HFF-Myc (cell line): ENCODE measurements around the gene GUCY1A1.

Experiments
- DNase-seq: peaks from one replicate; pipeline ENCODE4 v3.0.0-alpha.2; 2011; ENCODE audit warnings: low read depth; ENCODE audit errors: extremely low read depth
- H3K4me3 ChIP-seq: replicated peaks from 2 replicates; pipeline ENCODE4 v1.5.1; 2011; ENCODE audit warnings: low read depth, mild to moderate bottlenecking, control low read depth, low read length
- TF ChIP-seq, protein P1 (sequence below): IDR thresholded peaks from 2 replicates; pipeline ENCODE4 v1.5.1; 2012; ENCODE audit warnings: mild to moderate bottlenecking, low read depth, low read length, control low read depth; ENCODE audit errors: missing control alignments

GUCY1A1 gene

DNA sequence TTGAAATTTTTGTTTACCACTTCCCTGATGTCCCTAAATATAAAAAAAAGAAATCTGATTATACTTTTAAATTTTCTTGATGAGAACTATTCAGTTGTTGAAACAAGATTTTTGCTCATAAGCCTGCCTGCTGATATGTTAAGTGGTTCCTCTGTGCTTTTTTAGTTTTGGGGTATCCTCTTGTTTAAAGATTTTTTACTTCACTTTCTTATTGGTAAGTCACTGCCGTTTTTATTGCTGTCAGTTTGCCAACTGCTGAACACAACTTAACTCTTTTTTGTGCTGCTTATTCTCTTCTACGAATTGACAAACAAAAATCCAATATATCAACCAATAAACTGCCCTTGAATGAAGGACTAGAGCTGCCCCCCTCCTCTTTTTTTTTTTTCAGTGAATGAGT, 39.5 kb downstream of the GUCY1A1 start:
- no peak overlapping the region for H3K4me3 ChIP-seq
- no peak for DNase-seq
- TF ChIP-seq, protein P1, sequence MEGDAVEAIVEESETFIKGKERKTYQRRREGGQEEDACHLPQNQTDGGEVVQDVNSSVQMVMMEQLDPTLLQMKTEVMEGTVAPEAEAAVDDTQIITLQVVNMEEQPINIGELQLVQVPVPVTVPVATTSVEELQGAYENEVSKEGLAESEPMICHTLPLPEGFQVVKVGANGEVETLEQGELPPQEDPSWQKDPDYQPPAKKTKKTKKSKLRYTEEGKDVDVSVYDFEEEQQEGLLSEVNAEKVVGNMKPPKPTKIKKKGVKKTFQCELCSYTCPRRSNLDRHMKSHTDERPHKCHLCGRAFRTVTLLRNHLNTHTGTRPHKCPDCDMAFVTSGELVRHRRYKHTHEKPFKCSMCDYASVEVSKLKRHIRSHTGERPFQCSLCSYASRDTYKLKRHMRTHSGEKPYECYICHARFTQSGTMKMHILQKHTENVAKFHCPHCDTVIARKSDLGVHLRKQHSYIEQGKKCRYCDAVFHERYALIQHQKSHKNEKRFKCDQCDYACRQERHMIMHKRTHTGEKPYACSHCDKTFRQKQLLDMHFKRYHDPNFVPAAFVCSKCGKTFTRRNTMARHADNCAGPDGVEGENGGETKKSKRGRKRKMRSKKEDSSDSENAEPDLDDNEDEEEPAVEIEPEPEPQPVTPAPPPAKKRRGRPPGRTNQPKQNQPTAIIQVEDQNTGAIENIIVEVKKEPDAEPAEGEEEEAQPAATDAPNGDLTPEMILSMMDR = no peak

DNA sequence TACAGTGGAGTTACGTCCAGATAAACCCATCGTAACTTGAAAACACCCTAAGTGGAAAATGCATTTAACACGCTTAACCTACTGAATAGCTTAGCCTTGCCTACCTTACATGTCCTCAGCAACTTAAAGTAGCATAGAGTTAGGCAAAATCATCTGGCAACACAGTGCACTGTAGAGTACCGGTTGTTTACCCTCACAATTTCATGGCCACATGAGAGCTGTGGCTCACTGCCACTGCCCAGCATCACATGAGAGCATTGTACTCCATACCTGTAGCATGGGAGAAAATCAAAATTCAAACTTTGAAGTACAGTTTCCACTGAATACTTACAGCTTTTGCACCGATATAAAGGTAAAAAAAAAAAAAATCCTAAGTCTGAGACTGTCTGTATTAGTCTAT, 40.6 kb downstream of the GUCY1A1 start:
- TF ChIP-seq, protein P1 = no peak
- DNase-seq = no peak
- H3K4me3 ChIP-seq = no peak overlapping the region

DNA sequence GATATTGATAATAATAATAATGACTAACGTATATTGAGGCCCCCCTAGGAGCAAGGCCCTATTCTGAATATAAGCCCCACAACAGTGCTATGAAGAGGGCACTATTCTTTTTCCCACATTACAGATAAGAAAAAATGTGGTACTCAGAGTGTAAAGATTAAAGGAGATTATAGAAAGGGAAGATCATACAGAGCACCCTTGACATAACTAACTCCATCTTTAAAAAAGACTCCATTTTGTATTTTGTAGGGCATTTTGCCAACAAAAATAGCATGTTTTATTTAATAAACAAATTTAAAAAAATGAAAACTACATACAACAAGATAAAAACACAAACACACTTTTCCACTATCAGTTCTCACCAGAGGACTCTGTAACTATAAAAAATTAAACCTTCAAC, 42.1 kb downstream of the GUCY1A1 start:
- no peak overlapping the region for H3K4me3 ChIP-seq
- DNase-seq = no peak
- TF ChIP-seq, protein P1 = no peak

DNA sequence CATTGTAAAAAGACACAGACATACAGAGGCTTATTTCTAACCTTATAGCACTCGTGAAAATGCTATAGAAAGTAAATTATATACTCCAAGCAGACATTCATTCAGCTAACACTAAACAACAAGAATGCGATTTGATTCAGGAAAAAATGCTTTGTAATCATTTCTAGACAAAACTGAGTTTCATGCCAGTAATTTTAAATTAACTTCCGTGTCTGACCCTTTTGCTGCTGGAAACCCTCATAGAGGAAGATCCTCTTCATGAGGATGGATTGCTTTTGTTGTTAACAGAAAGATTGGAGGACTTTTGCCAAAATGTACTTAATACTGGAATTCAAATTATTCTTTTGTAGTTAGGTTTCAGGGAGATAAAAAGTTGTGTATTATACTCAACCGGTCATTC, 43.3 kb downstream of the GUCY1A1 start:
- TF ChIP-seq, protein P1 = no peak
- DNase-seq = no peak

DNA sequence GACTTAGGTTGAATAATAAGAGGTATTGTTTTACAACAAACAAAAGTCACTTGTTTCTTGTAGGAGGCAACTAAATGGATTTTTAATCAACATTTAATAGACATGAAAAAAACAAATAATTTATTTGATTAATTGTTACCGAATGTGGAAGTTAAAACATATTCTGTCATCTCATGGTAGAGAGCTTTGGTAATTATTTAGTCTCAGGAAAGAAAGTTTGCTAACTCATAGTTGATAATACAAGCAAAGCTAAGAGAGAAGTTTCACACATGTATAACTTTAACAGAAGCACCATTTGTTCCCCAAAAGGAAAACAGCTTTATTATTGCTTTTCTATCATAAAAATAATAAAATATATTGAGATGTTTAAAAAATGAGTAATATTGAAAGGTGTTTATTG, 44.9 kb downstream of the GUCY1A1 start:
- no peak for DNase-seq
- TF ChIP-seq, protein P1 = no peak
- H3K4me3 ChIP-seq = no peak overlapping the region

More for the DNA sequence above, 43.3 kb downstream of the GUCY1A1 start:
- no peak overlapping the region for H3K4me3 ChIP-seq

DNA sequence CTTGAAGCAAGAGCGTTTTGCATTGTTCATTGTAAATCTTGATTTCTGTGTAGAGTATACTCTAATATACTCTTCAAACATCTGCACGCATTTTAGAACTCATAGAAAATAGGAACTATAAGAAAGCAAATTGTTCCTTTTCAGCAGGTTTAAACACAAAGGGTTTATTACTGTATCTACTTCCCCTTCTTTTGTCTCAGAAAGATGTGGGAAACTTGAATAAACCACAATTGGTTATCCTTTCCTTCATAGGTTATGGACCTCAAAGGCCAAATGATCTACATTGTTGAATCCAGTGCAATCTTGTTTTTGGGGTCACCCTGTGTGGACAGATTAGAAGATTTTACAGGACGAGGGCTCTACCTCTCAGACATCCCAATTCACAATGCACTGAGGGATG, 46.2 kb downstream of the GUCY1A1 start:
- no peak overlapping the region for H3K4me3 ChIP-seq
- no peak for DNase-seq
- TF ChIP-seq, protein P1 = no peak

DNA sequence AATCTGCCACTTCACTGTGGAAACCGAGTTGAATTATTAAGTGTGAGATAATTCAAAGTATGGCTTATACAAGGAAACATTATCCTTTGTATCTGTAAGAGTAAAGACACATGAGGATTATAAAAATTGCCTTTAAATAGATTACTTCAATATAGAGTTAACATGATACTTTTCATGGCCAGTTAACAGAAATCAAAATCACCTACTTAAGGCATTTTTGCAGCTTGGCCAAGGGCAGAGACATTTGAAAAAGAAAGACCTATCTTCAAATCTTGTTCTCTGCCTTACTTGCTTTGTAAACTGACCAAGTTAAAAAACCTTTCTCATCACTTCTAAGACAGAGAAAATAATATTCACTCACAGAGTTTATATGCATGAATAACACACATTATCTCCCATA, 47.3 kb downstream of the GUCY1A1 start:
- H3K4me3 ChIP-seq = no peak overlapping the region
- DNase-seq = no peak
- TF ChIP-seq, protein P1 = no peak
